ENCODE data around the gene MNAT1. TPM values are rescaled to one million over a fixed set of nuclear protein-coding genes. Genes with fewer than 3 reads are reported as not detected.

Gene MNAT1
- total RNA-seq, result 43.4 and 51.6 TPM in 2 replicates

DNA sequence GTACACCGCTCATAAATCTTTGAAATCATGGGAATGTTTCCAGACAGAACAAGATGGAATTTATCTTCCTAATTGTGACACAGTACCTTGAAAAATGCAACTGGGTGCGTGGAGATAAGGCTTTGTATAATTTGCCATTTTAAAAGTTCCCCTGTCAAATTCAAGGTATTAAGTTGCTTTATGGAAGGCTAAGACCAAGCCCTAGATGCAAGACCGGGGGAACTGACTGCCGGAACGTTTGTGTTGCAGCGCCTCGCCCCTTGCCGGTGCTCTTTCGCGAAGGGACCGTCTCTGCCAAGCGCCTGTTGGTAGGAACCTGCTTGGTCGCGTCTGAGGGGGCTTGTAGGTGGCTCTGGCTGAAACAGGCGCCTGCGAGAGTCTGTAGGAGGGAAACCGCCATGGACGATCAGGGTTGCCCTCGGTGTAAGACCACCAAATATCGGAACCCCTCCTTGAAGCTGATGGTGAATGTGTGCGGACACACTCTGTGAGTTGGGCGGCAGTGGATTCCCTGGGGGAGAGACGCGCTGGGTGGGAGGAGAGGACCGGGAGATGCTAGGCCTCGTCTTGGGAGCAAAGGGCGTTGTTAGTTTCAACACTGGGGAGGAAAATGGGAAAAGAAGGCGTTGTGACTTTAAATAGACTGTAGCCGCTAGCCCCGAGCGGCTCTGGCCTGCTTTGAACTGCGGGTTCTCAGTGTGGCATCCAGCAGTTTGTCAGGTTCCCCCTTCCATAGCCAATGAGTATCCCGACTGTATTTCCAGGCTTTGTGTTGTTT, at the start of gene MNAT1:
Gene MNAT1, plus strand, starts transcription at position 297 of the 778 bp plus-strand sequence. Its CDS starts 102 bp downstream, at position 399.

DNA sequence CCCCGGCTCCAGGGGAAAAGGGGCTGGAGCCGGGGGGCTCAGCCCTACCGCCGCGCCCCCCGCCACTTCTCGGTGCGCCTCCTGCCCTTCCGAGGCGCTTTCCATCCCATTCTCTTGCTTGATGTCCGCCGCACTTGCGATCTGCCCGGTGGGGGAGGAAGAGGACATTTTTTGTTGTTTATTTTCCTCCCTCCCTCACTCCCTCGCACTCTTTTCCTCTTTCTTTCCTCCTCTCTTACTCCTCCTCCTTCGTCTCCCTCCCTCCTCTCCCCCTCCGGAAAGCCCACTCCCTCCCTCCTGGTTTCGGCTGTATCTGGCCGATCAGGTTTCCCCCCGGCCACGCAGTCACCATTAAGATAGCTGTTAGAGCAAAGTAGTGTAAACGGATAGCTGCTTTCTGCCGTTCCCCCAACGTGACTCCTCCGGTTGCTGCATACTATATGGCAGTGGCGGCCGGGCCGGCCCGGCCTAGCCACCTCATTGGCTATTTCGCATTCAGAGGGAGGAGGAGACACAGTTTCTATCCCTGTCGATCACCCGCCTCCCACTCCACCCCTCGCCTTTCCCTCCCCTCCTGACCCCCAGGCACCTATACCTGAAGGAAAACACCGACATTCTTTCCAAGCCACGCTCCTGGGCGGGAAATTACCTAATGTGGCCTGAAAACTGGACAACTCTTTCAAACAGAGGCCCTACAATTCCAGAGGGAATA, 10.5 kb upstream of the MNAT1 start, which contains the start of gene SIX4:
Gene SIX4, minus strand, starts transcription at position 445 of the 712 bp plus-strand sequence. Its CDS starts 277 bp downstream, at position 168.

DNA sequence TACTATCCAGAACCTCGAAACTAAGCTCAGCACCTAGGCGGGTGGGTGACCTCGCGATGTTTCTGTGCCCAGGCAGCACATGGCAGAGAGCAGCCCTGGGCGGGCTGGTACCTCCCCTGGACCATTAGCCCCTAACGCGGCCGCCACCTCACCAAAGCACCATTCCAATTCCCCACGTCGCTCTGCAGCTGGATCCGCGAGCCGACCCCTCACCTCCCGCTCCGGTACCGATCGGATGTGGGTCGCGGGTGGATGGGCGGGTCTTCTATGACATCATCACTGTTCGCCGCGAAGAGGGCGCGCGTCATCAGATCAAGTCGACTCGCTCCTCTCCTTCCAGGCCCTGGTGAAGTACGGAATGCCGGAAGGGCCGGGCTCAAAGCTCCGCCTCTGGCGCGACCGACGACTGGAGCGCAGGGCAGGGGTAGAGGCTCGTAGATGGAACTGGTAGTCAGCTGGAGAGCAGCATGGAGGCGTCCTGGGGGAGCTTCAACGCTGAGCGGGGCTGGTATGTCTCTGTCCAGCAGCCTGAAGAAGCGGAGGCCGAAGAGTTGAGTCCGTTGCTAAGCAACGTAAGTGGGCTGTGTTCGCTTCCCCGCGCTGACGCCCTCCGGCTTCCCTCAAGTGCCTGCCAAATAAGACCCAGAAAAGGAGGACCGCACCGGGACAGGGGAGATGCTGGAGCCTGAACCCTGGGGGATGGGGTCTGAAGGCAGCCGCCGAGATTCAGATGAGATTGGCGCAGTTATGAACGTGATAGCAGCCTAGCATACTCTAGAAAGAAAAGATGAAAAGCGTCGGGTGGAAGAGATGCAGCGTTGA, 246.5 kb downstream of the MNAT1 start, which contains the start of the genes SLC38A6 and TRMT5:
Gene SLC38A6, plus strand, starts transcription at position 435 of the 822 bp plus-strand sequence. Its CDS starts 33 bp downstream, at position 468.
Gene TRMT5, minus strand, starts transcription at position 269 of the 822 bp plus-strand sequence. Its CDS starts 106 bp downstream, at position 163.

Other genes starting within 250 kb of the MNAT1 start
- not detected in 2 replicates for gene C14orf39, start 248.7 kb upstream of the MNAT1 start, total RNA-seq
- gene SIX6, start 225.6 kb upstream of the MNAT1 start, total RNA-seq, result not detected in 2 replicates
- 0.30 TPM in 1 of 2 replicates, not detected in the other for gene SIX1, start 85.3 kb upstream of the MNAT1 start, total RNA-seq
- 0.79 and 1.00 TPM in 2 replicates for gene SIX4, start 10.4 kb upstream of the MNAT1 start, total RNA-seq
- gene TRMT5, start 246.3 kb downstream of the MNAT1 start, total RNA-seq, result 8.5 and 10.7 TPM in 2 replicates
- gene SLC38A6, start 246.5 kb downstream of the MNAT1 start, total RNA-seq, result 13.2 and 16.8 TPM in 2 replicates

Data from mammary microvascular endothelial cell (primary cell).